DOHH2 (cell line): Measurements from ENCODE around the gene EIPR1.

Source experiments
- H3F3A ChIP-seq: fragments of 200-600 bp; sonication (generic), shearing (Covaris generic); 2 replicates; pipeline ENCODE4 v1.6.0; 2016; ENCODE audit warnings: antibody characterized with exemption, mild to moderate bottlenecking; ENCODE audit not compliant: control insufficient read depth, insufficient read depth
- H3K27ac ChIP-seq: fragments of 200-600 bp; sonication (generic); 2 replicates; pipeline ENCODE4 v1.5.1; 2014; ENCODE audit warnings: low read depth, mild to moderate bottlenecking, low read length, moderate library complexity
- H3K27me3 ChIP-seq: fragments of 200-600 bp; sonication (generic); 2 replicates; pipeline ENCODE4 v1.6.1; 2014; ENCODE audit warnings: mild to moderate bottlenecking, low read length, mixed read lengths; ENCODE audit not compliant: control insufficient read depth
- H3K36me3 ChIP-seq: fragments of 200-600 bp; sonication (generic); 2 replicates; pipeline ENCODE4 v1.6.1; 2014; ENCODE audit warnings: mild to moderate bottlenecking, low read length, moderate library complexity, mixed read lengths; ENCODE audit not compliant: control insufficient read depth
- H3K4me1 ChIP-seq: fragments of 200-600 bp; sonication (generic); 2 replicates; pipeline ENCODE4 v1.6.1; 2014; ENCODE audit warnings: mild to moderate bottlenecking, low read length, mixed read lengths; ENCODE audit not compliant: control insufficient read depth
- H3K4me2 ChIP-seq: fragments of 200-600 bp; sonication (generic); 2 replicates; pipeline ENCODE4 v1.6.0; 2014; ENCODE audit warnings: mild to moderate bottlenecking, low read length, moderate library complexity
- H3K4me3 ChIP-seq: fragments of 200-600 bp; sonication (generic); 2 replicates; pipeline ENCODE4 v1.5.1; 2014; ENCODE audit warnings: mild to moderate bottlenecking, low read length, mixed read lengths
- H3K79me2 ChIP-seq: fragments of 200-600 bp; sonication (generic); 2 replicates; pipeline ENCODE4 v1.6.1; 2014; ENCODE audit warnings: mild to moderate bottlenecking, low read length, mixed read lengths; ENCODE audit not compliant: control insufficient read depth
- H3K9me2 ChIP-seq: fragments of 200-600 bp; sonication (generic); replicated peaks from 2 replicates; pipeline ENCODE4 v1.6.1; 2014; ENCODE audit warnings: mild to moderate bottlenecking, low read length, mixed read lengths; ENCODE audit not compliant: control insufficient read depth
- H3K9me3 ChIP-seq: fragments of 200-600 bp; sonication (generic); 2 replicates; pipeline ENCODE4 v1.6.1; 2014; ENCODE audit warnings: antibody characterized with exemption, low read length, mixed read lengths; ENCODE audit not compliant: control insufficient read depth, insufficient read depth
- H4K20me1 ChIP-seq: fragments of 200-600 bp; sonication (generic); 2 replicates; pipeline ENCODE4 v1.6.0; 2014; ENCODE audit warnings: low read depth, mild to moderate bottlenecking, antibody characterized with exemption, low read length, moderate library complexity; ENCODE audit not compliant: control insufficient read depth, insufficient read depth
- CTCF ChIP-seq: fragments of 200-600 bp; sonication (generic); IDR thresholded peaks from one replicate; pipeline ENCODE4 v1.5.1; 2014; ENCODE audit warnings: antibody characterized with exemption, mild to moderate bottlenecking, low read depth, low read length; ENCODE audit not compliant: poor library complexity, severe bottlenecking
- EZH2phosphoT487 ChIP-seq: fragments of 200-600 bp; sonication (generic); IDR thresholded peaks from 2 replicates; pipeline ENCODE4 v1.6.1; 2017; ENCODE audit warnings: borderline replicate concordance, mild to moderate bottlenecking, antibody characterized with exemption, low read length, moderate library complexity, mixed read lengths

EIPR1 gene

GRCh38 chr2:3144856-3145255 is 232.8 kb downstream of the EIPR1 start:
- no peaks in the 10 kb centered on the region for H3K79me2 ChIP-seq
- H3K27ac ChIP-seq, result no peak overlapping the region
- H4K20me1 ChIP-seq, result no peaks in the 10 kb centered on the region
- TF ChIP-seq CTCF, result no peak
- TF ChIP-seq EZH2phosphoT487, result no peak
- H3K4me3 ChIP-seq, result no peak overlapping the region
- no peaks in the 10 kb centered on the region for H3K27me3 ChIP-seq
- H3K4me2 ChIP-seq, result no peak overlapping the region
- no peaks in the 10 kb centered on the region for H3F3A ChIP-seq
- H3K4me1 ChIP-seq, result no peaks in the 10 kb centered on the region
- H3K9me2 ChIP-seq, result no peaks in the 10 kb centered on the region
- H3K36me3 ChIP-seq, result no peaks in the 10 kb centered on the region
- H3K9me3 ChIP-seq, result no peaks in the 10 kb centered on the region

- no peaks in the 10 kb centered on the region for H3K79me2 ChIP-seq
- H3K27ac ChIP-seq, result no peak overlapping the region
- H4K20me1 ChIP-seq, result no peaks in the 10 kb centered on the region
- H3K4me2 ChIP-seq, result no peak overlapping the region
- no peaks in the 10 kb centered on the region for H3K9me2 ChIP-seq
- no peaks in the 10 kb centered on the region for H3K27me3 ChIP-seq
- no peak for TF ChIP-seq EZH2phosphoT487
- no peak for TF ChIP-seq CTCF
- no peaks in the 10 kb centered on the region for H3K4me1 ChIP-seq
- H3K36me3 ChIP-seq, result no peaks in the 10 kb centered on the region
- H3K4me3 ChIP-seq, result no peak overlapping the region
- H3K9me3 ChIP-seq, result no peaks in the 10 kb centered on the region
- no peaks in the 10 kb centered on the region for H3F3A ChIP-seq
Observed at GRCh38 chr2:3143602-3144001, 234.0 kb downstream of the EIPR1 start.

GRCh38 chr2:3142961-3143571 is 234.6 kb downstream of the EIPR1 start:
- Histone ChIP-seq H4K20me1 (no peaks in the 10 kb centered on the region), H3K4me1 (no peaks in the 10 kb centered on the region), H3K36me3 (no peaks in the 10 kb centered on the region), H3K9me2 (no peaks in the 10 kb centered on the region), H3F3A (no peaks in the 10 kb centered on the region), H3K79me2 (no peaks in the 10 kb centered on the region), H3K4me3 (no peak overlapping the region), H3K9me3 (peaks cover 2% of the 10 kb centered on the region; the same call in 1 of the 2 replicates), H3K4me2 (no peak overlapping the region), H3K27ac (no peak overlapping the region), H3K27me3 (no peaks in the 10 kb centered on the region)
- no peak for TF ChIP-seq CTCF
- no peak for TF ChIP-seq EZH2phosphoT487

- Histone ChIP-seq H3K4me3 (no peak overlapping the region), H3K36me3 (no peaks in the 10 kb centered on the region), H3K4me1 (no peaks in the 10 kb centered on the region), H3K79me2 (no peaks in the 10 kb centered on the region), H4K20me1 (no peaks in the 10 kb centered on the region), H3K27ac (no peak overlapping the region), H3K9me3 (peaks cover 4% of the 10 kb centered on the region; the same call in 1 of the 2 replicates), H3K9me2 (no peaks in the 10 kb centered on the region), H3K4me2 (no peak overlapping the region), H3K27me3 (no peaks in the 10 kb centered on the region), H3F3A (no peaks in the 10 kb centered on the region)
- TF ChIP-seq EZH2phosphoT487, result no peak
- no peak for TF ChIP-seq CTCF
Observed at GRCh38 chr2:3142210-3142609, 235.4 kb downstream of the EIPR1 start.
